Neural cell (in vitro differentiated cells): ENCODE data around the gene CDON. TPM values are rescaled to one million over a fixed set of nuclear protein-coding genes. Genes with fewer than 3 reads are reported as not detected.

Experiments
- H2AFZ ChIP-seq: fragments of 200-600, 300-800 bp; sonication (generic), shearing (Covaris generic); 2 replicates; pipeline ENCODE4 v1.6.0; 2014; ENCODE audit warnings: low read depth, mild to moderate bottlenecking, antibody characterized with exemption, low read length, moderate library complexity
- H3F3A ChIP-seq: fragments of 200-600 bp; shearing (Covaris generic); 2 replicates; pipeline ENCODE4 v1.6.1; 2016; ENCODE audit warnings: mild to moderate bottlenecking, moderate library complexity, mixed read lengths, antibody characterized with exemption, low read length; ENCODE audit not compliant: insufficient read depth, poor library complexity, severe bottlenecking
- H3K27ac ChIP-seq: fragments of 200-600, 300-800 bp; sonication (generic), shearing (Covaris generic); 2 replicates; pipeline ENCODE4 v1.5.1; 2014; ENCODE audit warnings: mild to moderate bottlenecking, low read length, moderate library complexity
- H3K27me3 ChIP-seq: fragments of 300-800, 200-600 bp; sonication (generic), shearing (Covaris generic); 2 replicates; pipeline ENCODE4 v1.6.0; 2014; ENCODE audit warnings: mild to moderate bottlenecking, low read depth, low read length, moderate library complexity; ENCODE audit not compliant: insufficient read depth
- H3K36me3 ChIP-seq: fragments of 300-800, 200-600 bp; sonication (generic), shearing (Covaris generic); 2 replicates; pipeline ENCODE4 v1.5.1; 2014; ENCODE audit warnings: mild to moderate bottlenecking, antibody characterized with exemption, low read length, moderate library complexity; ENCODE audit not compliant: insufficient read depth
- H3K4me2 ChIP-seq: fragments of 300-800, 200-600 bp; sonication (generic), shearing (Covaris generic); 2 replicates; pipeline ENCODE4 v1.6.0; 2014; ENCODE audit warnings: mild to moderate bottlenecking, low read length
- H3K4me3 ChIP-seq: fragments of 300-800, 200-600 bp; sonication (generic), shearing (Covaris generic); 2 replicates; pipeline ENCODE4 v1.5.1; 2014; ENCODE audit warnings: mild to moderate bottlenecking, low read length, moderate library complexity
- H3K79me2 ChIP-seq: fragments of 200-600 bp; shearing (Covaris generic); replicated peaks from 2 replicates; pipeline ENCODE4 v1.6.0; 2014; ENCODE audit warnings: mild to moderate bottlenecking, low read length, moderate library complexity; ENCODE audit not compliant: insufficient read depth
- H3K9ac ChIP-seq: fragments of 300-800, 200-600 bp; sonication (generic), shearing (Covaris generic); 2 replicates; pipeline ENCODE4 v1.6.1; 2016; ENCODE audit warnings: mild to moderate bottlenecking, low read length, mixed read lengths
- H3K9me2 ChIP-seq: fragments of 200-600 bp; shearing (Covaris generic); 2 replicates; pipeline ENCODE4 v1.6.1; 2016; ENCODE audit warnings: mild to moderate bottlenecking, low read length, mixed read lengths; ENCODE audit not compliant: insufficient read depth
- H3K9me3 ChIP-seq: fragments of 200-600, 300-800 bp; sonication (generic), shearing (Covaris generic); 2 replicates; pipeline ENCODE4 v1.6.1; 2016; ENCODE audit warnings: mild to moderate bottlenecking, mixed run types, low read length, moderate library complexity, mixed read lengths
- H4K20me1 ChIP-seq: fragments of 200-600 bp; shearing (Covaris generic); 2 replicates; pipeline ENCODE4 v1.6.1; 2016; ENCODE audit warnings: mild to moderate bottlenecking, mixed run types; ENCODE audit not compliant: insufficient read depth
- MXI1 ChIP-seq: fragments of 450-650 bp; conservative IDR thresholded peaks from 2 replicates; pipeline ENCODE4 v1.6.1; 2014; ENCODE audit warnings: antibody characterized with exemption, mild to moderate bottlenecking; ENCODE audit not compliant: poor library complexity, severe bottlenecking
- SMC3 ChIP-seq: fragments of 450-650 bp; conservative IDR thresholded peaks from 2 replicates; pipeline ENCODE4 v1.6.1; 2014; ENCODE audit warnings: antibody characterized with exemption, mild to moderate bottlenecking, moderate library complexity; ENCODE audit not compliant: poor library complexity
- TAF1 ChIP-seq: IDR thresholded peaks from 2 replicates; pipeline ENCODE4 v1.6.1; 2012; ENCODE audit warnings: low read depth
- polyA plus RNA-seq: library from polyadenylated mRNA; depleted of rRNA; stranded (reverse); fragments of >200 nt; gene quantifications from 2 replicates; pipeline ENCODE4 v1.2.3, GENCODE V29; 2014
- TF ChIP-seq, protein P1 (sequence below): IDR thresholded peaks from 2 replicates; pipeline ENCODE4 v1.6.1; 2012; ENCODE audit warnings: borderline replicate concordance
- TF ChIP-seq, protein P2 (sequence below): fragments of 450-650 bp; IDR thresholded peaks from 2 replicates; pipeline ENCODE4 v1.5.1; 2014; ENCODE audit warnings: antibody characterized with exemption, mild to moderate bottlenecking, moderate library complexity; ENCODE audit not compliant: poor library complexity, severe bottlenecking

CDON gene
- polyA plus RNA-seq, 1 donor from 2014 or later = 44.1 TPM

DNA sequence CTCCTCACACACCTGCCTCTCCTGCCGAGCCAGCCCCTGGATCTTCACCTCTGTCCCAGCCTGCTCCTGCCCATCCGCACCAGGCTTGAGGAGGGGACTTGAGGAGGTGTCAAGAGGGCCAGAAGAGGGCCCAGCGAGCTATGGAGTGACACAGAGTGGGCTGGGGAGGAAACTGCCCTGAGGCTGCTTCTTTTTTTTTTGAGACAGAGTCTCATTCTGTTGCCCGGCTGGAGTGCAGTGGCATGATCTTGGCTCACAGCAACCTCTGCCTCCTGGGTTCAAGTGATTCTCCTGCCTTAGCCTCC, 21.9 kb upstream of the CDON start:
- H3K79me2 ChIP-seq = no peaks in the 10 kb centered on the region
- H3K9me2 ChIP-seq = no peaks in the 10 kb centered on the region
- no peak overlapping the region for H3K9ac ChIP-seq
- H3K27ac ChIP-seq = no peak overlapping the region
- no peak overlapping the region for H3K4me2 ChIP-seq
- no peaks in the 10 kb centered on the region for H3K36me3 ChIP-seq
- H4K20me1 ChIP-seq = no peaks in the 10 kb centered on the region
- no peaks in the 10 kb centered on the region for H3K27me3 ChIP-seq
- H3F3A ChIP-seq = no peaks in the 10 kb centered on the region
- H3K9me3 ChIP-seq = no peaks in the 10 kb centered on the region
- TF ChIP-seq SMC3 = no peak
- TF ChIP-seq, protein P1, sequence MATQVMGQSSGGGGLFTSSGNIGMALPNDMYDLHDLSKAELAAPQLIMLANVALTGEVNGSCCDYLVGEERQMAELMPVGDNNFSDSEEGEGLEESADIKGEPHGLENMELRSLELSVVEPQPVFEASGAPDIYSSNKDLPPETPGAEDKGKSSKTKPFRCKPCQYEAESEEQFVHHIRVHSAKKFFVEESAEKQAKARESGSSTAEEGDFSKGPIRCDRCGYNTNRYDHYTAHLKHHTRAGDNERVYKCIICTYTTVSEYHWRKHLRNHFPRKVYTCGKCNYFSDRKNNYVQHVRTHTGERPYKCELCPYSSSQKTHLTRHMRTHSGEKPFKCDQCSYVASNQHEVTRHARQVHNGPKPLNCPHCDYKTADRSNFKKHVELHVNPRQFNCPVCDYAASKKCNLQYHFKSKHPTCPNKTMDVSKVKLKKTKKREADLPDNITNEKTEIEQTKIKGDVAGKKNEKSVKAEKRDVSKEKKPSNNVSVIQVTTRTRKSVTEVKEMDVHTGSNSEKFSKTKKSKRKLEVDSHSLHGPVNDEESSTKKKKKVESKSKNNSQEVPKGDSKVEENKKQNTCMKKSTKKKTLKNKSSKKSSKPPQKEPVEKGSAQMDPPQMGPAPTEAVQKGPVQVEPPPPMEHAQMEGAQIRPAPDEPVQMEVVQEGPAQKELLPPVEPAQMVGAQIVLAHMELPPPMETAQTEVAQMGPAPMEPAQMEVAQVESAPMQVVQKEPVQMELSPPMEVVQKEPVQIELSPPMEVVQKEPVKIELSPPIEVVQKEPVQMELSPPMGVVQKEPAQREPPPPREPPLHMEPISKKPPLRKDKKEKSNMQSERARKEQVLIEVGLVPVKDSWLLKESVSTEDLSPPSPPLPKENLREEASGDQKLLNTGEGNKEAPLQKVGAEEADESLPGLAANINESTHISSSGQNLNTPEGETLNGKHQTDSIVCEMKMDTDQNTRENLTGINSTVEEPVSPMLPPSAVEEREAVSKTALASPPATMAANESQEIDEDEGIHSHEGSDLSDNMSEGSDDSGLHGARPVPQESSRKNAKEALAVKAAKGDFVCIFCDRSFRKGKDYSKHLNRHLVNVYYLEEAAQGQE = no peak
- TF ChIP-seq, protein P2, sequence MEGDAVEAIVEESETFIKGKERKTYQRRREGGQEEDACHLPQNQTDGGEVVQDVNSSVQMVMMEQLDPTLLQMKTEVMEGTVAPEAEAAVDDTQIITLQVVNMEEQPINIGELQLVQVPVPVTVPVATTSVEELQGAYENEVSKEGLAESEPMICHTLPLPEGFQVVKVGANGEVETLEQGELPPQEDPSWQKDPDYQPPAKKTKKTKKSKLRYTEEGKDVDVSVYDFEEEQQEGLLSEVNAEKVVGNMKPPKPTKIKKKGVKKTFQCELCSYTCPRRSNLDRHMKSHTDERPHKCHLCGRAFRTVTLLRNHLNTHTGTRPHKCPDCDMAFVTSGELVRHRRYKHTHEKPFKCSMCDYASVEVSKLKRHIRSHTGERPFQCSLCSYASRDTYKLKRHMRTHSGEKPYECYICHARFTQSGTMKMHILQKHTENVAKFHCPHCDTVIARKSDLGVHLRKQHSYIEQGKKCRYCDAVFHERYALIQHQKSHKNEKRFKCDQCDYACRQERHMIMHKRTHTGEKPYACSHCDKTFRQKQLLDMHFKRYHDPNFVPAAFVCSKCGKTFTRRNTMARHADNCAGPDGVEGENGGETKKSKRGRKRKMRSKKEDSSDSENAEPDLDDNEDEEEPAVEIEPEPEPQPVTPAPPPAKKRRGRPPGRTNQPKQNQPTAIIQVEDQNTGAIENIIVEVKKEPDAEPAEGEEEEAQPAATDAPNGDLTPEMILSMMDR = no peak
- no peak for TF ChIP-seq TAF1
- no peak overlapping the region for H3K4me3 ChIP-seq
- H2AFZ ChIP-seq = peak overlapping the region; percentile 29

DNA sequence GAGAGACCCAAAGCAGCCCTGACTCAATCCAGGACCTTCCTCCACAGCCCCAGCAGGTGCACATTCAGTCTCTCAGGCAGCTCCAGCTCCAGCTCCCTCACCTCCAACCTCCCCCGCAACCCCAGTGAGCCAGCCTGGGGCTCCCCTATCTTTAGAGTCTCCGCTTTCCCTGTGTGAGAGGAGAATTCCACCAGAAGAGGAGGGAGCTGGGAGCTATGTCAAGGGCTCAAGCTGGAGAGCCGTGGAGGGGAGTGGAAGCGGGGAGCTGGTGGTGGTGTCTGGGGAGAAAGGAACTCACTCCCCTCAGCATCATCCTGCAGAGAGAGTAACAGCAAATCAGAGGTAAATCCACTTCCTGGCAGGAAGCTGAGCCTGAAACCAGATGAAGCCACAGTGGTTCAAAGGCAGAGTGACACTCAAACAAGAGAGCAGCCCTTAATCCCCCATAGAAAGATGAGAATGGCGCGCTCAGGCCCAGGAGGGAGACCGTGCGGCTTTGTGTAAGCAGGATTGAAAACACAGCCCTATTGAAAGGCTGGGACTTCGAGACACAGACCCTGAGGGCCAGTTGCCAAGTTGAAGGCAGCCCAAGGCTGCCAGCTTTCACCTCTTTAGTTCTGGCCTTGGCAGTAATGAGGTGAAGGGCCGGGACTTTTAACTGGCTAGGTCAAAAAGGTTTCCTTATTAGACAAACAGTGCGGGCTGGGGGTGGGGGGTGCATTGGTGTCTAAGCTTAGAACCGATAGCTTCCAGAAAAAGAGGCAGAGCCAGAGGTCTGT, 21.4 kb upstream of the CDON start:
- H3K4me2 ChIP-seq = no peak overlapping the region

More for the DNA sequence above, 21.4 kb upstream of the CDON start:
- Histone ChIP-seq H3K4me3 (no peak overlapping the region), H3K9me2 (no peaks in the 10 kb centered on the region), H3K36me3 (no peaks in the 10 kb centered on the region), H4K20me1 (no peaks in the 10 kb centered on the region), H3K79me2 (no peaks in the 10 kb centered on the region), H3K9ac (no peak overlapping the region), H2AFZ (peak overlapping the region; percentile 29), H3K9me3 (no peaks in the 10 kb centered on the region), H3K27me3 (no peaks in the 10 kb centered on the region), H3K27ac (no peak overlapping the region), H3F3A (no peaks in the 10 kb centered on the region)
- TF ChIP-seq SMC3 (no peak), TAF1 (no peak), MXI1 (no peak)
- TF ChIP-seq, protein P2 = no peak
